Duodenal mucosa (tissue), 2 donors: ENCODE results near the gene CRIP2.

ENCODE experiments used
- H3K27ac ChIP-seq: one replicate; pipeline ENCODE4 v1.7.0; 2013; ENCODE audit warnings: low read depth, low read length
- H3K27me3 ChIP-seq, 2 donors: one replicate each; pipeline ENCODE4 v1.7.0; 2013; ENCODE audit warnings: low read length in 2 of 2, control low read depth in 1 of 2; ENCODE audit not compliant: insufficient read depth in 2 of 2, control insufficient read depth in 1 of 2
- H3K36me3 ChIP-seq, 2 donors: one replicate each; pipeline ENCODE4 v1.7.0; 2013; ENCODE audit warnings: low read length in 2 of 2, control low read depth in 1 of 2; ENCODE audit not compliant: insufficient read depth in 2 of 2, control insufficient read depth in 1 of 2
- H3K4me1 ChIP-seq, 2 donors: one replicate each; pipeline ENCODE4 v1.7.0; 2013; ENCODE audit warnings: low read length in 2 of 2, control low read depth in 1 of 2; ENCODE audit not compliant: insufficient read depth in 2 of 2, control insufficient read depth in 1 of 2
- H3K4me3 ChIP-seq, 2 donors: one replicate each; pipeline ENCODE4 v1.7.0; 2013; ENCODE audit warnings: low read length in 2 of 2, low read depth in 1 of 2
- H3K9ac ChIP-seq, 2 donors: one replicate each; pipeline ENCODE4 v1.7.0; 2013; ENCODE audit warnings: low read length in 2 of 2, low read depth in 1 of 2
- H3K9me3 ChIP-seq, 2 donors: one replicate each; pipeline ENCODE4 v1.7.0; 2013; ENCODE audit warnings: low read length in 2 of 2, control low read depth in 1 of 2; ENCODE audit not compliant: control insufficient read depth in 1 of 2

Gene CRIP2

GRCh38 chr14:105452963-105453362 is 21.7 kb upstream of the CRIP2 start:
- no peak overlapping the region for H3K4me3 ChIP-seq
- no peak overlapping the region for H3K9ac ChIP-seq
- H3K27ac ChIP-seq: no peak overlapping the region
- no peaks in the 10 kb centered on the region for H3K9me3 ChIP-seq
- peaks cover 0 to 54% of the 10 kb centered on the region in 2 donors for H3K36me3 ChIP-seq
- no peaks in the 10 kb centered on the region for H3K4me1 ChIP-seq
- H3K27me3 ChIP-seq: no peaks in the 10 kb centered on the region

DNA sequence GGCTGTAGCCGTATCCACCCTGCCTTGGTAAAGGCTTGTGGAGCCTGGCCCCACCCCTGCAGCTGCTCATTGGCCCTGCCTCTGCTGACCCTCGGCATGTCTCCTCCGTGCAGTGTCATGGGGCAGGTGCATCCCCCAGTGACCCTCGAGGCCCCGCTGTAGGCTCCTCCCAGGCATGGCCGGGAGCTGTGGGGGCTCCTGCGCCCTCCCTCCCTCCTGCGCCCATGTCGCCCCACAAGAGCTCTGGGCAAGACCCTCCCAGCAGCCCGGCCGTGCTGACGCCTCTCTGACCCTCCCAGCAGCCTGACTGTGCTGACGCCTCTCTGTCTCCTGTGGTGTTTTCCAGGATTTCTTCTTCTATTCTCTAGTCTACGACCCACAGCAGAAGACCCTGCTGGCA is 20.8 kb upstream of the CRIP2 start:
- H3K4me1 ChIP-seq: no peaks in the 10 kb centered on the region
- H3K9ac ChIP-seq: no peak overlapping the region
- no peaks in the 10 kb centered on the region for H3K27me3 ChIP-seq
- no peaks in the 10 kb centered on the region for H3K9me3 ChIP-seq
- H3K36me3 ChIP-seq: peaks cover 0 to 57% of the 10 kb centered on the region in 2 donors
- H3K27ac ChIP-seq: no peak overlapping the region
- no peak overlapping the region for H3K4me3 ChIP-seq

DNA sequence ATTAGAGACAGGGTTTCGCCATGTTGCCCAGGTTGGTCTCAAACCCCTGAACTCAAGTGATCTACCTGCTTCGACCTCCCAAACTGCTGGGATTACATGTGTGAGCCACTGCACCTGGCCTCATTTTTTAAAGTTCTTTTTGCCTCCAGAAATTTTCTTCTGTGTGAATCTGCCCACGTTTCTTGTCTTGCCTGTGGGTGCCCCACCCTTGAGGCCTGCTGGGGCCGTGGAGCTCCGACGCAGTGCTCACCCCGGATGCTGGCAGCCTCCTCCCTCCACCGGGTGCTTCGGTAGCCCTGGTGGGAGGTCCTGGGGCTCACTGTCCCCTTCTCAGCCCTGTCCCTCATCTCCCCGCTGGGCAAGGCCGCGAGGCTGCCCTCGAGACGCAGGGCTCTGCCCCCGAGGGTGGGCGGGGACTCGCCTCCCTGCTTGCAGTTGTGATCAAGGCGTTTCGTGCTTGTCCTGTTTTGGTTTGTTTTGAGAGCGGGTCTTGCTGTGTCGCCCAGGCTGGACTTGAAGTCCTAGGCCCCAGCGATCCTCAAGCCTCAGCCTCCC is 19.5 kb upstream of the CRIP2 start:
- H3K27me3 ChIP-seq: no peaks in the 10 kb centered on the region
- no peak overlapping the region for H3K9ac ChIP-seq
- H3K4me3 ChIP-seq: no peak overlapping the region
- no peaks in the 10 kb centered on the region for H3K4me1 ChIP-seq
- H3K9me3 ChIP-seq: no peaks in the 10 kb centered on the region
- H3K27ac ChIP-seq: no peak overlapping the region
- H3K36me3 ChIP-seq: peaks cover 0 to 58% of the 10 kb centered on the region in 2 donors

DNA sequence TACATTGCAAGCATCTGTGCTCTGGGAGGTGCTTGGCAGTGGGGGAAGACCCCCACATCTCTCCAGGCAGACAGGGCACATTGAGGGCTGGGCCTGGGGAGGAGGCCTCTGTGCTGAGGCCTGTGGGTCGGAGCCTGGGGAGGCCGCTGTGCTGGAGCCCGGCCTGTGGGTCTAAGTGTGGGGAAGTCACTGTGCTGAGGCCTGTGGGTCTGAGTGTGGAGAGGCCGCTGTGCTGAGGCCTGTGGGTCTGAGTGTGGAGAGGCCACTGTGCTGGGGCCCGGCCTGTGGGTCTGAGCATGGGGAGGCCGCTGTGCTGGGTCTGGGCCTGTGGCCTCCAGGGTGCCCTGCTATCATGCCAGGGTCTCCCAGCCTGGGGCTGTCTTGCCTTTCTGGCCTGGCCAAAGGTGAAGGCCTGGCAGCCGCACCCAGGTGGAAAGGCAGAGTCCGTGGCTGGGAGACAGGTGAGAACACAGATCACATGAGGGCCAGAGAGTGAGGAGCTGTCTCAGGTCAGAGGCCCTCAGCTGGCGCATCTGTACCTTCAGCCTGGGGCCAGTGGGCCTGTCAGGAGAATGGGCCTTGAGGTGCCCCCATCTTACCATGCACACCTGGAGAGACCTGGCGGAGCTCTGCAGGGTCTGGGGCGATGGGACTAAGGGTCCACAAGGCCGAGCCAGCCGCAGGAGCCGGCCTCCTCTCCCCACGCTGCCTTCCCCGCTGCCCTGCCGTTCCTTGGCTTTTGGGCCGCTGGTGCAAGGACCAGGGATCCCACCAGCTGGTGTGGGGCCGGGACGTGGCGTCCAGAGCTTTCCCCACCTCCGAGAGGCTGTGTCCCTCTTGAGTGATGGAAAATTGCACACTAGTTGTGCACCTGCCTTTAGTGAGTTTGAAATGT is 18.6 kb upstream of the CRIP2 start:
- no peaks in the 10 kb centered on the region for H3K9me3 ChIP-seq
- no peaks in the 10 kb centered on the region for H3K4me1 ChIP-seq
- H3K36me3 ChIP-seq: peaks cover 6 to 58% of the 10 kb centered on the region in 2 donors
- no peak overlapping the region for H3K27ac ChIP-seq
- H3K9ac ChIP-seq: no peak overlapping the region
- no peaks in the 10 kb centered on the region for H3K27me3 ChIP-seq
- H3K4me3 ChIP-seq: no peak overlapping the region

DNA sequence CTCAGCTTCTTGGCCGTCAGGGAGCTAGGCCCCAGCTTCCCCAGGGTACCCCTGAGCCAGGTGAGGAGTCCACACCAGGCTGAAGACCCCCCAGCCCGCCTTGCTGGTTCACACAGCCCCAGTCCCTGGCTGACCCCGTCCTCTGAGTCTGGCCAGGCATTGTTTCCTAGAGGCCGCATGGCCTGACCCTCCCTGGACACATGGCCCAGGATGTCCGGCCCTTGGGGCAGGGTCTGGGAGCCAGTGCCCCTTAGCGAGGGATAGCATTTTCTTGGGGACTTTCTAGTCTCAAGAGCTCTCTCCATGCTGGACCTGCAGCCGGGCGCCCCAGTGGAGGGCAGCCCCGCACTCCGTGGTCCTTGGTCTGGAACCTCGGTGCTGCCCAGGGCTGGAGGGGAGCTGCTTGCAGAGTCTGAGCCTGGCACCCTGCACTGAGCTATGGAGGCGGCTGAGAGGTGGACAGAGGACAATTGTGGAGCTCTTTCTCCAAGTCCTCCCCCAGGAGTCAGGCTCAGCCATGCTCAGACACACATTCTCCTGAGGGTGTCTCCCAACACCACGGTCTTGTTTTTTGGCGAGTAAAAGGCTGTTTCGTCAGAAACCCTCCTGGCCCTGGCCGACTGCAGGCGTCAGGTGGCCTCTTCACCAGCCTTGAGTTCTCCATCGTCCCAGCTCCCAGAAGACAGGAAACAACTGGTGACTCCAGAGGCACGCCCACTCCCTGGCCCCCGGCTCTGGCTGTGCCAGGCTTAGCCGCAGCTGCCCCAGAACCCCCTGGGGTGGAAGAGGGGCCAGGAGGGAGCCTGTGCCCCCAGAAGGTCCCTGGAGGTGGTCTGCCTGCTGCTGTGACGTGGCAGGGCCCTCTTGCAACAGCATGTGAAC is 17.6 kb upstream of the CRIP2 start:
- H3K9me3 ChIP-seq: no peaks in the 10 kb centered on the region
- no peak overlapping the region for H3K4me3 ChIP-seq
- H3K27ac ChIP-seq: no peak overlapping the region
- no peaks in the 10 kb centered on the region for H3K27me3 ChIP-seq
- peaks cover 8 to 58% of the 10 kb centered on the region in 2 donors for H3K36me3 ChIP-seq
- no peak overlapping the region for H3K9ac ChIP-seq
- no peaks in the 10 kb centered on the region for H3K4me1 ChIP-seq

GRCh38 chr14:105458010-105458409 is 16.6 kb upstream of the CRIP2 start:
- Histone ChIP-seq H3K4me3 (no peak overlapping the region), H3K36me3 (peaks cover 8 to 51% of the 10 kb centered on the region in 2 donors), H3K27me3 (no peaks in the 10 kb centered on the region), H3K27ac (no peak overlapping the region), H3K4me1 (no peaks in the 10 kb centered on the region), H3K9ac (no peak overlapping the region), H3K9me3 (no peaks in the 10 kb centered on the region)

GRCh38 chr14:105458571-105458970 is 16.1 kb upstream of the CRIP2 start:
- Histone ChIP-seq H3K27ac (no peak overlapping the region), H3K36me3 (peaks cover 8 to 55% of the 10 kb centered on the region in 2 donors), H3K27me3 (no peaks in the 10 kb centered on the region), H3K9me3 (no peaks in the 10 kb centered on the region), H3K4me3 (no peak overlapping the region), H3K4me1 (no peaks in the 10 kb centered on the region), H3K9ac (no peak overlapping the region)

DNA sequence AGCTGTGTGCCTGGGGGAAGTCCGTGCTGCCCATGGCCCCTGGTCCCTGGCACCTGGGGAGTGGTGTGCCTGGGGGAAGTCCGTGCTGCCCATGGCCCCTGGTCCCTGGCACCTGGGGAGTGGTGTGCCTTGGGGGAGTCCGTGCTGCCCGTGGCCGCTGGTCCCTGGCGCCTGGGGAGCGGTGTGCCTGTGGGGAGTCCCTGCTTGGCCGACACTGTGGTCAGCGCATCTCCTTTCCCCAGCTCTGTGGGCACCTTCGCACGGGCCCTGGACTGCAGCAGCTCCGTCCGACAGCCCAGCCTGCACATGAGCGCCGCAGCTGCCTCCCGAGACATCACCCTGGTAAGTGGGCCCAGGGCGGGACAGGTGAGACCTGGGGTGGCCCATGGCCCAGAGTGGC is 14.5 kb upstream of the CRIP2 start:
- H3K9me3 ChIP-seq: no peaks in the 10 kb centered on the region
- no peak overlapping the region for H3K27ac ChIP-seq
- no peak overlapping the region for H3K4me3 ChIP-seq
- H3K9ac ChIP-seq: no peak overlapping the region
- no peaks in the 10 kb centered on the region for H3K27me3 ChIP-seq
- H3K4me1 ChIP-seq: no peaks in the 10 kb centered on the region
- H3K36me3 ChIP-seq: peaks cover 12 to 60% of the 10 kb centered on the region in 2 donors

GRCh38 chr14:105460616-105461015 is 14.0 kb upstream of the CRIP2 start:
- no peak overlapping the region for H3K4me3 ChIP-seq
- no peak overlapping the region for H3K9ac ChIP-seq
- H3K27me3 ChIP-seq: no peaks in the 10 kb centered on the region
- no peaks in the 10 kb centered on the region for H3K9me3 ChIP-seq
- H3K27ac ChIP-seq: no peak overlapping the region
- H3K4me1 ChIP-seq: no peaks in the 10 kb centered on the region
- peaks cover 12 to 59% of the 10 kb centered on the region in 2 donors for H3K36me3 ChIP-seq

DNA sequence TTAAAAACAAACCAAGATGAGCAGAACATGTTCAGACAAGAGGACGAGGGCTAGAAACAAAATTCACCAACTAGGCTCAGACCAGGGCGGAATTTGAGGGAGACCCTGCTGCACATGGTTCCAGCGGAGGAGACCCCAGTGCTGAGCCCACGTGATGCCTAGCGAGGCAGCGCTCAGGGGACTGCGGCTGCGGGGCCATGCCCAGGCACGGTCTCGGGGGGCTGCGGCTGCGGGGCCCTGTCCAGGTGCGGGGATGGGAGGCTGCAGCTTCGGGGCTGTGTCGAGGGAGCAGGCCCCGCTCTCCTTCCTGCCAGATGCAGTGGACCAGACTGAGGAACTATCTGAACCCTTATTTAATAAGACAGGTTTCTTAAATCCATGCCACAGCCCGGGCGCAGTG is 12.7 kb upstream of the CRIP2 start:
- Histone ChIP-seq H3K4me1 (no peaks in the 10 kb centered on the region), H3K9me3 (no peaks in the 10 kb centered on the region), H3K27me3 (no peaks in the 10 kb centered on the region), H3K4me3 (no peak overlapping the region), H3K9ac (no peak overlapping the region), H3K27ac (no peak overlapping the region), H3K36me3 (peaks cover 14 to 52% of the 10 kb centered on the region in 2 donors)
